ENCODE data around the gene SEPTIN12. TPM values are rescaled to one million over a fixed set of nuclear protein-coding genes. Genes with fewer than 3 reads are reported as not detected.

Gene SEPTIN12
- polyA plus RNA-seq, 1 donor (not counting 4 experiments of a cell fraction or from before 2014, with no cell fraction given), result not detected

DNA sequence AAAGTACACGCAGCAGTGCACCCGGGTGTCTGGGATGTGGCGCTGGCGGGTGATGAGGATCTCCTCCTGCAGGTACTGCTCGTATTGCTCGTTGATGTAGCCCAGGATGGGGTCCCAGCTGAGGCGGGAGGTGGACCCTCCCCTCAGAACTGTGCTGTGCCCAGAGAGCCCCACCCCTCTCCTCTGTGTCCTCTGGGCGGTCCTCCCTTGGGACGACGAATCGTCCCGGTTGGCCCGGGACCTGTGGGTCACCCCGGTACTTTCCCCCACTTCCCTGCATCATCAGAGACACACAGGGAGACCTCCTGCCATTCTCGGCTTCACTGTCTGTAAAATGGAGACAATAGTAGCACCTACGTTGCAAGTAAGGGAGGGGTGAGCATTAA, 4.2 kb downstream of the SEPTIN12 start:
- no peak overlapping the region for H2AFZ ChIP-seq (ENCODE audit: control insufficient read depth, low read length)
- H3K27ac ChIP-seq (ENCODE audit: control insufficient read depth, insufficient read depth, low read length), result no peak overlapping the region
- H3K4me1 ChIP-seq (ENCODE audit: control insufficient read depth, extremely low read depth, insufficient read depth, low read length), result peaks cover 7% of the 10 kb centered on the region
- no peak for DNase-seq (ENCODE audit: low read depth, low spot score)
- H3K36me3 ChIP-seq (ENCODE audit: control insufficient read depth in 2 of 2, extremely low read depth in 1 of 2, insufficient read depth in 2 of 2, low read length in 2 of 2), result no peaks in the 10 kb centered on the region
- dilution Hi-C loops (cut with MboI; ENCODE audit: extremely low pct_ligation_motif_present, low sequenced_read_pairs), result no loop called here
- no peaks in the 10 kb centered on the region for H3K9me1 ChIP-seq (ENCODE audit: control insufficient read depth, extremely low read depth, insufficient read depth, low read length)
- no peak for FAIRE-seq
- H3K4me3 ChIP-seq (ENCODE audit: control insufficient read depth in 2 of 3, extremely low read depth in 1 of 3, insufficient read depth in 2 of 3, low read depth in 1 of 3, low read length in 3 of 3), result no peak overlapping the region
- TF ChIP-seq, protein P1, sequence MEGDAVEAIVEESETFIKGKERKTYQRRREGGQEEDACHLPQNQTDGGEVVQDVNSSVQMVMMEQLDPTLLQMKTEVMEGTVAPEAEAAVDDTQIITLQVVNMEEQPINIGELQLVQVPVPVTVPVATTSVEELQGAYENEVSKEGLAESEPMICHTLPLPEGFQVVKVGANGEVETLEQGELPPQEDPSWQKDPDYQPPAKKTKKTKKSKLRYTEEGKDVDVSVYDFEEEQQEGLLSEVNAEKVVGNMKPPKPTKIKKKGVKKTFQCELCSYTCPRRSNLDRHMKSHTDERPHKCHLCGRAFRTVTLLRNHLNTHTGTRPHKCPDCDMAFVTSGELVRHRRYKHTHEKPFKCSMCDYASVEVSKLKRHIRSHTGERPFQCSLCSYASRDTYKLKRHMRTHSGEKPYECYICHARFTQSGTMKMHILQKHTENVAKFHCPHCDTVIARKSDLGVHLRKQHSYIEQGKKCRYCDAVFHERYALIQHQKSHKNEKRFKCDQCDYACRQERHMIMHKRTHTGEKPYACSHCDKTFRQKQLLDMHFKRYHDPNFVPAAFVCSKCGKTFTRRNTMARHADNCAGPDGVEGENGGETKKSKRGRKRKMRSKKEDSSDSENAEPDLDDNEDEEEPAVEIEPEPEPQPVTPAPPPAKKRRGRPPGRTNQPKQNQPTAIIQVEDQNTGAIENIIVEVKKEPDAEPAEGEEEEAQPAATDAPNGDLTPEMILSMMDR (optimal IDR thresholded peaks at IDR 0.05 in 1 of 3, IDR thresholded peaks at IDR 0.05 in 1 of 3, conservative IDR thresholded peaks at IDR 0.05 in 1 of 3; ENCODE audit: extremely low read depth in 1 of 3, insufficient read depth in 2 of 3, low read length in 3 of 3), result no peak
- H3K79me2 ChIP-seq (ENCODE audit: control insufficient read depth, insufficient read depth, low read length), result no peaks in the 10 kb centered on the region
- H3K4me2 ChIP-seq (ENCODE audit: control insufficient read depth, extremely low read depth, insufficient read depth, low read depth, low read length), result no peak overlapping the region
- no peaks in the 10 kb centered on the region for H3K27me3 ChIP-seq (ENCODE audit: control insufficient read depth, extremely low read depth, insufficient read depth, low read length)
- H3K9me3 ChIP-seq (ENCODE audit: control insufficient read depth, low read depth, low read length), result no peaks in the 10 kb centered on the region
- H3K9ac ChIP-seq (ENCODE audit: control insufficient read depth, extremely low read depth, insufficient read depth, low read length), result no peak overlapping the region
- H4K20me1 ChIP-seq (ENCODE audit: control insufficient read depth, extremely low read depth, insufficient read depth, low read length), result no peaks in the 10 kb centered on the region

GRCh38 chr16:4783251-4783950, 4.7 kb downstream of the SEPTIN12 start:
- FAIRE-seq (no peak), DNase-seq (ENCODE audit: low read depth, low spot score) (no peak)
- Histone ChIP-seq H3K36me3 (ENCODE audit: control insufficient read depth in 2 of 2, extremely low read depth in 1 of 2, insufficient read depth in 2 of 2, low read length in 2 of 2) (no peaks in the 10 kb centered on the region), H3K27me3 (ENCODE audit: control insufficient read depth, extremely low read depth, insufficient read depth, low read length) (no peaks in the 10 kb centered on the region), H4K20me1 (ENCODE audit: control insufficient read depth, extremely low read depth, insufficient read depth, low read length) (no peaks in the 10 kb centered on the region), H3K79me2 (ENCODE audit: control insufficient read depth, insufficient read depth, low read length) (no peaks in the 10 kb centered on the region), H3K4me2 (ENCODE audit: control insufficient read depth, extremely low read depth, insufficient read depth, low read depth, low read length) (no peak overlapping the region), H3K9me3 (ENCODE audit: control insufficient read depth, low read depth, low read length) (no peaks in the 10 kb centered on the region), H3K9ac (ENCODE audit: control insufficient read depth, extremely low read depth, insufficient read depth, low read length) (no peak overlapping the region), H3K27ac (ENCODE audit: control insufficient read depth, insufficient read depth, low read length) (no peak overlapping the region), H2AFZ (ENCODE audit: control insufficient read depth, low read length) (no peak overlapping the region), H3K4me1 (ENCODE audit: control insufficient read depth, extremely low read depth, insufficient read depth, low read length) (peaks cover 7% of the 10 kb centered on the region), H3K9me1 (ENCODE audit: control insufficient read depth, extremely low read depth, insufficient read depth, low read length) (no peaks in the 10 kb centered on the region), H3K4me3 (ENCODE audit: control insufficient read depth in 2 of 3, extremely low read depth in 1 of 3, insufficient read depth in 2 of 3, low read depth in 1 of 3, low read length in 3 of 3) (no peak overlapping the region)
- dilution Hi-C loops (cut with MboI; ENCODE audit: extremely low pct_ligation_motif_present, low sequenced_read_pairs), result no loop called here
- TF ChIP-seq EZH2 (IDR thresholded peaks at IDR 0.05; ENCODE audit: low read length), result no peak
- TF ChIP-seq, protein P1 (optimal IDR thresholded peaks at IDR 0.05 in 1 of 3, IDR thresholded peaks at IDR 0.05 in 1 of 3, conservative IDR thresholded peaks at IDR 0.05 in 1 of 3; ENCODE audit: extremely low read depth in 1 of 3, insufficient read depth in 2 of 3, low read length in 3 of 3), result no peak

All from keratinocyte (primary cell).